Naive thymus-derived CD4-positive, alpha-beta T cell (primary cell): ENCODE measurements around the gene LHX3. TPM values are rescaled to one million over a fixed set of nuclear protein-coding genes. Genes with fewer than 3 reads are reported as not detected.

Experiments used
- ATAC-seq: fragments of 150-1000 bp; cut with Tn5 transposase; 2 replicates; pipeline ENCODE4 v1.10.0; 2021; ENCODE audit warnings: mild to moderate bottlenecking, moderate library complexity
- CTCF ChIA-PET: fragments of 350-600 bp; sonication (Branson Sonifier 250); formaldehyde crosslinking; loops from one replicate; lab custom pipeline; 2021; ENCODE audit warnings: antibody characterized with exemption; lab: Charles Lee
- POLR2A ChIA-PET: fragments of 350-600 bp; sonication (Branson Sonifier 250); formaldehyde crosslinking; loops from one replicate; lab custom pipeline; 2021; ENCODE audit warnings: antibody characterized with exemption, inconsistent platforms; lab: Charles Lee
- DNase-seq, 9 donors: peaks; one replicate each; pipeline versions ENCODE4 v3.0.0 to v3.0.0-alpha.2; 2020 to 2022; ENCODE audit warnings: mixed read lengths in 1 of 9
- H3K27ac ChIP-seq: one replicate; pipeline ENCODE4 v1.7.0; 2013; ENCODE audit warnings: mild to moderate bottlenecking, low read depth, low read length, moderate library complexity
- H3K27me3 ChIP-seq, 2 donors: one replicate each; pipeline ENCODE4 v1.7.0; 2013; ENCODE audit warnings: low read length in 2 of 2, mild to moderate bottlenecking in 2 of 2, moderate library complexity in 2 of 2; ENCODE audit not compliant: control insufficient read depth in 2 of 2, insufficient read depth in 2 of 2
- H3K36me3 ChIP-seq, 3 experiments: 1 replicate in 2 of 3; 2 replicates in 1 of 3; pipeline ENCODE4 v1.7.0; 2013; ENCODE audit warnings: low read length in 3 of 3, mild to moderate bottlenecking in 3 of 3, moderate library complexity in 1 of 3; ENCODE audit not compliant: insufficient read depth in 3 of 3, control insufficient read depth in 2 of 3
- H3K4me1 ChIP-seq, 2 donors: one replicate each; pipeline ENCODE4 v1.7.0; 2013; ENCODE audit warnings: low read length in 2 of 2, mild to moderate bottlenecking in 2 of 2, moderate library complexity in 1 of 2; ENCODE audit not compliant: control insufficient read depth in 2 of 2, insufficient read depth in 2 of 2
- H3K4me3 ChIP-seq: 2 replicates; pipeline ENCODE4 v1.7.0; 2013; ENCODE audit warnings: mild to moderate bottlenecking, low read length
- H3K9me3 ChIP-seq, 3 experiments: 1 replicate in 2 of 3; 2 replicates in 1 of 3; pipeline ENCODE4 v1.7.0; 2013; ENCODE audit warnings: low read length in 3 of 3; ENCODE audit not compliant: control insufficient read depth in 2 of 3
- H3K27ac Mint-ChIP-seq, 9 donors: one replicate each; pipeline ENCODE4 v1.8.0; 2020 to 2022; ENCODE audit warnings: mixed read lengths in 9 of 9, mild to moderate bottlenecking in 8 of 9, moderate library complexity in 5 of 9, inconsistent platforms in 2 of 9
- H3K27me3 Mint-ChIP-seq, 5 donors: one replicate each; pipeline ENCODE4 v1.8.0; 2021 to 2022; ENCODE audit warnings: mixed read lengths in 5 of 5, mild to moderate bottlenecking in 1 of 5
- H3K36me3 Mint-ChIP-seq, 5 donors: one replicate each; pipeline ENCODE4 v1.8.0; 2020 to 2022; ENCODE audit warnings: mixed read lengths in 5 of 5, mild to moderate bottlenecking in 3 of 5, inconsistent platforms in 1 of 5
- H3K4me1 Mint-ChIP-seq, 7 donors: one replicate each; pipeline ENCODE4 v1.8.0; 2020 to 2022; ENCODE audit warnings: mixed read lengths in 7 of 7, mild to moderate bottlenecking in 3 of 7, inconsistent platforms in 1 of 7
- H3K4me3 Mint-ChIP-seq, 10 donors: one replicate each; pipeline ENCODE4 v1.8.0; 2020 to 2022; ENCODE audit warnings: mild to moderate bottlenecking in 10 of 10, mixed read lengths in 10 of 10, moderate library complexity in 6 of 10, inconsistent platforms in 2 of 10
- H3K9me3 Mint-ChIP-seq, 11 donors: one replicate each; pipeline ENCODE4 v1.8.0; 2020 to 2022; ENCODE audit warnings: mixed read lengths in 11 of 11, mild to moderate bottlenecking in 4 of 11, inconsistent platforms in 1 of 11, moderate library complexity in 1 of 11
- intact Hi-C, 2 donors: fragments of 100-400 bp; cut with micrococcal nuclease; formaldehyde crosslinking; loops; one replicate each; pipeline ENCODE4 v1.15.1; 2023
- polyA plus RNA-seq, 2 donors: library from polyadenylated mRNA; unstranded; fragments of 300-500 nt; fragmentation: Illumina TruSeq; gene quantifications; one replicate each; pipeline ENCODE4 v1.2.3, GENCODE V29; 2021
- total RNA-seq, 6 experiments: library from RNA in 5 of 6; stranded (reverse) in 5 of 6; gene quantifications; 1 replicate in 5 of 6; 2 replicates in 1 of 6; pipeline ENCODE4 v1.2.3 and lab custom pipeline; 2021 to 2026

The LHX3 gene
- total and polyA plus RNA-seq, 7 experiments from 2014 or later: 0.15 to 0.21 TPM; not detected in 5

GRCh38 chr9:136191099-136191959, 13.6 kb downstream of the LHX3 start:
- ChIA-PET CTCF (no interaction called here), POLR2A (no interaction called here)
- intact Hi-C loops: no loop called here
- no peaks in the 10 kb centered on the region for H3K9me3 ChIP-seq
- Mint-ChIP-seq H3K9me3 (no peaks in the 10 kb centered on the region), H3K27ac (no peak overlapping the region), H3K4me1 (peaks cover 0 to 3% (median 0%) of the 10 kb centered on the region in 7 donors), H3K4me3 (no peak overlapping the region), H3K27me3 (peaks cover 22 to 43% (median 33%) of the 10 kb centered on the region in 5 donors), H3K36me3 (no peaks in the 10 kb centered on the region)
- no peak for ATAC-seq
- H3K27ac ChIP-seq: no peak overlapping the region
- H3K36me3 ChIP-seq: no peaks in the 10 kb centered on the region
- H3K27me3 ChIP-seq: peaks cover 0 to 6% of the 10 kb centered on the region in 2 donors
- no peak overlapping the region for H3K4me3 ChIP-seq
- H3K4me1 ChIP-seq: no peaks in the 10 kb centered on the region
- no peak for DNase-seq

- H3K27me3 Mint-ChIP-seq: peaks cover 16 to 40% (median 28%) of the 10 kb centered on the region in 5 donors
- intact Hi-C loops: no loop called here
Measured at GRCh38 chr9:136190656-136191055, 14.3 kb downstream of the LHX3 start.

GRCh38 chr9:136190237-136190601, 14.7 kb downstream of the LHX3 start:
- ChIA-PET POLR2A (no interaction called here), CTCF (no interaction called here)
- Mint-ChIP-seq H3K27me3 (peaks cover 16 to 43% (median 28%) of the 10 kb centered on the region in 5 donors), H3K36me3 (no peaks in the 10 kb centered on the region), H3K9me3 (no peaks in the 10 kb centered on the region), H3K4me3 (no peak overlapping the region), H3K27ac (no peak overlapping the region), H3K4me1 (no peaks in the 10 kb centered on the region)
- H3K27ac ChIP-seq: no peak overlapping the region
- no peak overlapping the region for H3K4me3 ChIP-seq
- DNase-seq (no peak), ATAC-seq (no peak)
- intact Hi-C loops: no loop called here
- no peaks in the 10 kb centered on the region for H3K27me3 ChIP-seq
- H3K4me1 ChIP-seq: no peaks in the 10 kb centered on the region
- H3K36me3 ChIP-seq: no peaks in the 10 kb centered on the region
- H3K9me3 ChIP-seq: no peaks in the 10 kb centered on the region

More at GRCh38 chr9:136190656-136191055, 14.3 kb downstream of the LHX3 start:
- H3K4me3 Mint-ChIP-seq: no peak overlapping the region
- H3K9me3 Mint-ChIP-seq: no peaks in the 10 kb centered on the region
- no peaks in the 10 kb centered on the region for H3K36me3 Mint-ChIP-seq
- ATAC-seq (no peak), DNase-seq (no peak)
- ChIA-PET CTCF (no interaction called here), POLR2A (no interaction called here)
- no peak overlapping the region for H3K27ac Mint-ChIP-seq
- no peaks in the 10 kb centered on the region for H3K4me1 ChIP-seq
- H3K27ac ChIP-seq: no peak overlapping the region
- no peak overlapping the region for H3K4me3 ChIP-seq
- no peaks in the 10 kb centered on the region for H3K36me3 ChIP-seq
- H3K27me3 ChIP-seq: no peaks in the 10 kb centered on the region
- no peaks in the 10 kb centered on the region for H3K9me3 ChIP-seq
- no peaks in the 10 kb centered on the region for H3K4me1 Mint-ChIP-seq

- Histone ChIP-seq H3K4me3 (no peak overlapping the region), H3K36me3 (no peaks in the 10 kb centered on the region), H3K9me3 (no peaks in the 10 kb centered on the region), H3K27ac (no peak overlapping the region), H3K4me1 (no peaks in the 10 kb centered on the region), H3K27me3 (no peaks in the 10 kb centered on the region)
- ChIA-PET POLR2A (no interaction called here), CTCF (no interaction called here)
- H3K36me3 Mint-ChIP-seq: no peaks in the 10 kb centered on the region
- no peak overlapping the region for H3K27ac Mint-ChIP-seq
- H3K4me1 Mint-ChIP-seq: no peaks in the 10 kb centered on the region
- intact Hi-C loops: no loop called here
- peaks cover 18 to 46% (median 28%) of the 10 kb centered on the region in 5 donors for H3K27me3 Mint-ChIP-seq
- ATAC-seq (no peak), DNase-seq (no peak)
- no peak overlapping the region for H3K4me3 Mint-ChIP-seq
- peaks cover 0 to 1% (median 0%) of the 10 kb centered on the region in 11 donors for H3K9me3 Mint-ChIP-seq
Measured at GRCh38 chr9:136189394-136190236, 15.3 kb downstream of the LHX3 start.

- no peaks in the 10 kb centered on the region for H3K9me3 ChIP-seq
- Mint-ChIP-seq H3K4me3 (no peak overlapping the region), H3K27me3 (peaks cover 18 to 43% (median 28%) of the 10 kb centered on the region in 5 donors), H3K4me1 (no peaks in the 10 kb centered on the region), H3K36me3 (no peaks in the 10 kb centered on the region), H3K9me3 (peaks cover 0 to 1% (median 0%) of the 10 kb centered on the region in 11 donors), H3K27ac (no peak overlapping the region)
- no peaks in the 10 kb centered on the region for H3K27me3 ChIP-seq
- DNase-seq (no peak), ATAC-seq (no peak)
- H3K4me3 ChIP-seq: no peak overlapping the region
- no peaks in the 10 kb centered on the region for H3K36me3 ChIP-seq
- CTCF ChIA-PET: interaction anchor here (0.6 kb wide), 1 partner anchor 545 kb away, joined by 3 read pairs; no protein-coding TSS in a partner anchor
- H3K4me1 ChIP-seq: no peaks in the 10 kb centered on the region
- intact Hi-C loops: no loop called here
- POLR2A ChIA-PET: interaction anchor here (0.7 kb wide), 1 partner anchor 35 kb away, joined by 3 read pairs; no protein-coding TSS in a partner anchor
- H3K27ac ChIP-seq: no peak overlapping the region
Measured at GRCh38 chr9:136187683-136188586, 17.0 kb downstream of the LHX3 start.

- Histone ChIP-seq H3K27ac (no peak overlapping the region), H3K4me1 (no peaks in the 10 kb centered on the region), H3K36me3 (no peaks in the 10 kb centered on the region), H3K4me3 (no peak overlapping the region), H3K9me3 (no peaks in the 10 kb centered on the region), H3K27me3 (no peaks in the 10 kb centered on the region)
- no peak for ATAC-seq
- Mint-ChIP-seq H3K36me3 (no peaks in the 10 kb centered on the region), H3K4me1 (no peaks in the 10 kb centered on the region), H3K27me3 (peaks cover 18 to 43% (median 24%) of the 10 kb centered on the region in 5 donors), H3K9me3 (peaks cover 0 to 1% (median 0%) of the 10 kb centered on the region in 11 donors), H3K27ac (no peak overlapping the region), H3K4me3 (no peak overlapping the region)
- DNase-seq: no peak
- CTCF ChIA-PET: no interaction called here
- intact Hi-C loops: no loop called here
- POLR2A ChIA-PET: no interaction called here
Measured at GRCh38 chr9:136187197-136187596, 17.7 kb downstream of the LHX3 start.
